B cell (primary cell): ENCODE data around the gene CHD9NB. TPM values are rescaled to one million over a fixed set of nuclear protein-coding genes. Genes with fewer than 3 reads are reported as not detected.

Source experiments
- ATAC-seq: fragments of 200-7000 bp; cut with Tn5 transposase; one replicate; pipeline ENCODE4 v1.10.0; 2021; ENCODE audit warnings: low read depth, mild to moderate bottlenecking, moderate number of reproducible peaks, moderate library complexity
- CTCF ChIA-PET: fragments of 350-600 bp; sonication (Branson Sonifier 250); formaldehyde crosslinking; loops from one replicate; lab custom pipeline; 2021; ENCODE audit warnings: antibody characterized with exemption, inconsistent platforms; lab: Charles Lee
- POLR2A ChIA-PET: fragments of 350-600 bp; sonication (Branson Sonifier 250); formaldehyde crosslinking; loops from one replicate; lab custom pipeline; 2021; ENCODE audit warnings: antibody characterized with exemption; lab: Charles Lee
- DNase-seq: peaks from one replicate; pipeline ENCODE4 v3.0.0; 2013
- H2AFZ ChIP-seq: 2 replicates; pipeline ENCODE4 v1.6.1; 2012; ENCODE audit warnings: mild to moderate bottlenecking, low read depth, low read length; ENCODE audit not compliant: insufficient read depth, poor library complexity, severe bottlenecking
- H3K27ac ChIP-seq, 2 donors: 1 replicate in 1 of 2; 2 replicates in 1 of 2; pipeline ENCODE4 v1.5.1; 2012 to 2013; ENCODE audit warnings: low read length in 2 of 2, mild to moderate bottlenecking in 2 of 2, moderate library complexity in 1 of 2
- H3K27me3 ChIP-seq, 4 experiments: fragments of 200-600 bp in 1 of 4; sonication (generic) in 1 of 4; replicated peaks in 1 of 4; 1 replicate in 2 of 4; 2 replicates in 2 of 4; pipeline versions ENCODE4 v1.6.1 to v1.7.0; 2013 to 2016; ENCODE audit warnings: low read length in 3 of 4, mild to moderate bottlenecking in 2 of 4, mixed read lengths in 1 of 4, moderate library complexity in 1 of 4; ENCODE audit not compliant: insufficient read depth in 4 of 4, control insufficient read depth in 3 of 4; ENCODE audit errors: control extremely low read depth in 1 of 4
- H3K36me3 ChIP-seq, 2 experiments: replicated peaks in 1 of 2; 1 replicate in 1 of 2; 2 replicates in 1 of 2; pipeline versions ENCODE4 v1.6.1 to v1.7.1; 2013; ENCODE audit warnings: low read length in 1 of 2; ENCODE audit not compliant: insufficient read depth in 2 of 2, control insufficient read depth in 1 of 2; ENCODE audit errors: control extremely low read depth in 1 of 2, extremely low read depth in 1 of 2
- H3K4me1 ChIP-seq, 2 donors: fragments of 200-600 bp in 1 of 2; sonication (generic) in 1 of 2; 1 replicate in 1 of 2; 2 replicates in 1 of 2; pipeline versions ENCODE4 v1.5.1 to v1.6.1; 2013 to 2017; ENCODE audit warnings: low read length in 2 of 2; ENCODE audit not compliant: control insufficient read depth in 2 of 2, insufficient read depth in 2 of 2
- H3K4me2 ChIP-seq: replicated peaks from 2 replicates; pipeline ENCODE3; 2012; ENCODE audit warnings: mild to moderate bottlenecking, low read depth, low read length; ENCODE audit not compliant: poor library complexity, severe bottlenecking
- H3K4me3 ChIP-seq, 5 experiments: fragments of 200-600 bp in 1 of 5; sonication (generic) in 1 of 5; 1 replicate in 3 of 5; 2 replicates in 2 of 5; pipeline versions ENCODE4 v1.5.1 to v1.7.0; 2011 to 2016; ENCODE audit warnings: low read length in 4 of 5, mild to moderate bottlenecking in 4 of 5, low read depth in 2 of 5, control low read depth in 1 of 5, moderate library complexity in 1 of 5; ENCODE audit not compliant: insufficient read depth in 1 of 5; ENCODE audit errors: control extremely low read depth in 1 of 5, extremely low read depth in 1 of 5
- H3K79me2 ChIP-seq: fragments of 200-600 bp; sonication (generic); one replicate; pipeline ENCODE4 v1.6.0; 2016; ENCODE audit warnings: low read length; ENCODE audit not compliant: control insufficient read depth, insufficient read depth
- H3K9ac ChIP-seq: fragments of 200-600 bp; sonication (generic); 2 replicates; pipeline ENCODE4 v1.6.1; 2017; ENCODE audit warnings: mild to moderate bottlenecking, low read length, moderate library complexity
- H3K9me3 ChIP-seq, 3 donors: one replicate each; pipeline versions ENCODE4 v1.6.1 to v1.7.1; 2013; ENCODE audit warnings: low read length in 2 of 3; ENCODE audit not compliant: control insufficient read depth in 2 of 3, insufficient read depth in 1 of 3; ENCODE audit errors: control extremely low read depth in 1 of 3
- H4K20me1 ChIP-seq: 2 replicates; pipeline ENCODE4 v1.6.0; 2012; ENCODE audit warnings: mild to moderate bottlenecking, low read length; ENCODE audit not compliant: insufficient read depth, control insufficient read depth, poor library complexity, severe bottlenecking
- H3K27ac Mint-ChIP-seq: one replicate; pipeline ENCODE4 v1.8.0; 2021; ENCODE audit warnings: mixed read lengths
- H3K27me3 Mint-ChIP-seq: one replicate; pipeline ENCODE4 v1.8.0; 2021; ENCODE audit warnings: mixed read lengths
- H3K4me1 Mint-ChIP-seq: one replicate; pipeline ENCODE4 v1.8.0; 2021; ENCODE audit warnings: mixed read lengths
- H3K4me3 Mint-ChIP-seq: one replicate; pipeline ENCODE4 v1.8.0; 2021; ENCODE audit warnings: mixed read lengths
- H3K9me3 Mint-ChIP-seq: one replicate; pipeline ENCODE4 v1.8.0; 2022; ENCODE audit warnings: mixed read lengths; ENCODE audit not compliant: insufficient read depth
- EZH2 ChIP-seq: IDR thresholded peaks from 2 replicates; pipeline ENCODE4 v1.6.1; 2012; ENCODE audit warnings: borderline replicate concordance, low read depth, mild to moderate bottlenecking, moderate library complexity, low read length; ENCODE audit not compliant: insufficient read depth, poor library complexity, severe bottlenecking
- WGBS: methylation state at CpG from one replicate; pipeline ENCODE4 v1.1.5; 2013; ENCODE audit warnings: missing lambda C conversion rate; ENCODE audit not compliant: insufficient coverage; 5-methylcytosine and 5-hydroxymethylcytosine counted together
- intact Hi-C: fragments of 100-400 bp; cut with micrococcal nuclease; formaldehyde crosslinking; loops from one replicate; pipeline ENCODE4 v1.10.0; 2022
- polyA plus RNA-seq: library from polyadenylated mRNA; depleted of rRNA; stranded (reverse); fragments of >200 nt; gene quantifications from 2 replicates; pipeline ENCODE4 v1.2.3, GENCODE V29; 2012
- total RNA-seq, 2 donors: library from RNA; stranded (reverse); fragments of 120-200 nt in 1 of 2; gene quantifications; 1 replicate in 1 of 2; 2 replicates in 1 of 2; pipeline versions ENCODE4 v1.2.3 to v1.2.4, GENCODE V29; 2013 to 2022
- TF ChIP-seq, protein P1 (sequence below): fragments of 200-600 bp; IDR thresholded peaks from one replicate; pipeline ENCODE4 v1.8.0; 2022; ENCODE audit warnings: antibody characterized with exemption, mild to moderate bottlenecking

Gene CHD9NB
- total and polyA plus RNA-seq, 2 donors (not counting 1 experiment from before 2014, with no cell fraction given), result not detected

DNA sequence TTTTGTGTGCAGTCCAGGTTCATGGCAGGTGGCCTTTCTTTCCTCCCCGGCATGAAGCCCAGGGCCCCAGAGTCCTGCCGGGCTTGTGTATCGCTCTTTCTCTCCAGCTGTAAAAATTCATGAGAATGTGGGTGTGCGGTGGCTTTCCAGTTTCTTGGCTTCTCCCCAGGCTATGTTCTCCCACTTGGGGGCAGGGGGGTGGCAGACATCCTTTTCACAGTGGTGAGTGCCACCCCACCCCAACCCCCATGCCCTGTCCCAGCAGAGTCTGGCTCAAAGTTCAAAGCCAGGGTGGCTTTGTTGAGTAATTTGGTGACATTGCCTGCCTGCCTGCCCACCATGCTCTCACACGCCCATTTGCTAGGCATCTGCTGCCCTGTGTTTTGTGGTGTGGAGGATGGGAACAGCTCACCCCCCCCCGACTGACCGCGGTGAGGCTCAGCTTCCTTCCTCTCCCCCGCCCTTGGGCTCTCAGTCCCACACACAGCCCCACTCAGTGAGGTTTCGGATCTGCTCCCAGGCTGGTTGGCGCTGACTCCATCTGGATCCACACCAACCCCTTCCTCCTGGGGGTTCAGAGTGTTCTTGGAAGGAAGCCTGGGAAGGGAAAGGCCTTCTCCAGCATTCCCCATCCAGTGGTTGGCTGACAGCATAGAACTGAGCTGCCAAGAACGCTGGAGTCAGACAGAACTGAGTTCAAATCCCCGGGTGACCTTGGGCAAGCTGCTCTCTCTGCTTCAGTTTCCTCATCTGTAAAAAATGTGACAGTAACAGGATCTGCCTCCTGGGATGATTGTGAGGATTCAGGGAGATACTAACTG lies 38.1 kb upstream of the CHD9NB start:
- POLR2A ChIA-PET, result interaction anchor here (0.7 to 1.0 kb wide), 2 partner anchors 29 to 39 kb away, joined by 3 read pairs; no protein-coding TSS in a partner anchor
- peaks cover 75% of the 10 kb centered on the region for H3K79me2 ChIP-seq
- peak overlapping the region; percentile 68 for H3K4me2 ChIP-seq
- 14% methylated on average over 3 of the region's 13 CpGs for WGBS
- H3K9me3 ChIP-seq, result no peaks in the 10 kb centered on the region
- H3K27me3 ChIP-seq, result no peaks in the 10 kb centered on the region
- H3K4me1 ChIP-seq, result peaks cover 52 to 55% of the 10 kb centered on the region in 2 donors
- H3K9ac ChIP-seq, result peak overlapping the region; percentile 33
- no peaks in the 10 kb centered on the region for H3K9me3 Mint-ChIP-seq
- H3K27ac Mint-ChIP-seq, result peak overlapping the region; percentile 89
- H3K36me3 ChIP-seq, result no peaks in the 10 kb centered on the region
- peak overlapping the region; percentile 42 for H2AFZ ChIP-seq
- H3K4me3 ChIP-seq, result peak overlapping the region in 3 of 5 experiments; percentile 23 to 41 (median 27)
- intact Hi-C loops, result loop anchor here (1.0 kb wide), 1 partner anchor 8 kb away; no protein-coding TSS in a partner anchor
- ATAC-seq, result peak; percentile 53
- H3K4me1 Mint-ChIP-seq, result peaks cover 64% of the 10 kb centered on the region
- no peak for TF ChIP-seq EZH2
- peak overlapping the region; percentile 79 for H3K4me3 Mint-ChIP-seq
- H3K27me3 Mint-ChIP-seq, result no peaks in the 10 kb centered on the region
- peak overlapping the region; percentile 42 to 61 for H3K27ac ChIP-seq
- H4K20me1 ChIP-seq, result no peaks in the 10 kb centered on the region
- CTCF ChIA-PET, result interaction anchor here (0.6 to 2.6 kb wide), 5 partner anchors 27 to 39 kb away, joined by 4 to 10 read pairs (median 5); partner anchors contain the start of gene CHD9
- DNase-seq, result peak; percentile 39

DNA sequence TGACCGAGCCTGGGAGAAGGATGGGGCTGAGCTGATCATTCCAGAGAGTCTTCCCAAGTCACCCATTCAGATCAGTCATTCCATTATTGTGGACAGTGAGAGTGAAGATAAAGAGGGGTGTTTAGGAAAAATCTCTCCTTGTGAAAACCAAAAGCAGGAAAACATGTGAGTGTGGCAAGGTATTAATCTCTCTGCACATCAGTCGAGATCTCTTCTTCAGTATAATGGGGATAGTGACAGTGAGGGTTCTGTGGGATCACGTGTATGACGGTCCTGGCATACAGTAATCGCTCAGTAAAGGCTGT lies 37.5 kb upstream of the CHD9NB start:
- Histone ChIP-seq H3K36me3 (no peaks in the 10 kb centered on the region), H3K4me3 (no peak overlapping the region), H3K27ac (peak overlapping the region; percentile 21 to 61), H3K4me1 (peaks cover 52 to 59% of the 10 kb centered on the region in 2 donors), H2AFZ (peak overlapping the region; percentile 42), H3K4me2 (peak overlapping the region; percentile 68), H3K9me3 (no peaks in the 10 kb centered on the region), H3K27me3 (no peaks in the 10 kb centered on the region), H3K9ac (peak overlapping the region; percentile 33), H3K79me2 (peaks cover 76% of the 10 kb centered on the region), H4K20me1 (no peaks in the 10 kb centered on the region)
- no peak for DNase-seq
- Mint-ChIP-seq H3K9me3 (no peaks in the 10 kb centered on the region), H3K27ac (peak overlapping the region; percentile 89), H3K4me1 (peaks cover 64% of the 10 kb centered on the region), H3K4me3 (peak overlapping the region; percentile 79), H3K27me3 (no peaks in the 10 kb centered on the region)
- no peak for TF ChIP-seq EZH2
- TF ChIP-seq, protein P1, sequence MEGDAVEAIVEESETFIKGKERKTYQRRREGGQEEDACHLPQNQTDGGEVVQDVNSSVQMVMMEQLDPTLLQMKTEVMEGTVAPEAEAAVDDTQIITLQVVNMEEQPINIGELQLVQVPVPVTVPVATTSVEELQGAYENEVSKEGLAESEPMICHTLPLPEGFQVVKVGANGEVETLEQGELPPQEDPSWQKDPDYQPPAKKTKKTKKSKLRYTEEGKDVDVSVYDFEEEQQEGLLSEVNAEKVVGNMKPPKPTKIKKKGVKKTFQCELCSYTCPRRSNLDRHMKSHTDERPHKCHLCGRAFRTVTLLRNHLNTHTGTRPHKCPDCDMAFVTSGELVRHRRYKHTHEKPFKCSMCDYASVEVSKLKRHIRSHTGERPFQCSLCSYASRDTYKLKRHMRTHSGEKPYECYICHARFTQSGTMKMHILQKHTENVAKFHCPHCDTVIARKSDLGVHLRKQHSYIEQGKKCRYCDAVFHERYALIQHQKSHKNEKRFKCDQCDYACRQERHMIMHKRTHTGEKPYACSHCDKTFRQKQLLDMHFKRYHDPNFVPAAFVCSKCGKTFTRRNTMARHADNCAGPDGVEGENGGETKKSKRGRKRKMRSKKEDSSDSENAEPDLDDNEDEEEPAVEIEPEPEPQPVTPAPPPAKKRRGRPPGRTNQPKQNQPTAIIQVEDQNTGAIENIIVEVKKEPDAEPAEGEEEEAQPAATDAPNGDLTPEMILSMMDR, result no peak
- WGBS, result 30% methylated on average over 4 of the region's 5 CpGs
- POLR2A ChIA-PET, result no interaction called here
- intact Hi-C loops, result no loop called here
- CTCF ChIA-PET, result interaction anchor here (1.5 to 2.6 kb wide), 2 partner anchors 29 to 34 kb away, joined by 4 to 10 read pairs; no protein-coding TSS in a partner anchor
- no peak for ATAC-seq
